Suprapubic skin (tissue), 4 donors: Measurements from ENCODE around the gene KIAA1755.

Source experiments
- POLR2A ChIP-seq, 2 donors: fragments of 450-650 bp; IDR thresholded peaks; one replicate each; pipeline ENCODE4 v1.6.1; 2017; ENCODE audit warnings: antibody characterized with exemption in 2 of 2, mild to moderate bottlenecking in 2 of 2, moderate library complexity in 2 of 2
- POLR2AphosphoS5 ChIP-seq, 3 donors: sonication (generic); formaldehyde crosslinking; IDR thresholded peaks; one replicate each; pipeline ENCODE4 v1.6.1; 2017; ENCODE audit warnings: antibody characterized with exemption in 3 of 3
- TF ChIP-seq, protein P1 (sequence below), 2 donors: fragments of 200-600 bp in 1 of 2; fragments of 450-650 bp in 1 of 2; sonication (generic) in 1 of 2; IDR thresholded peaks; one replicate each; pipeline ENCODE4 v1.5.1; 2016 to 2019; ENCODE audit warnings: antibody characterized with exemption in 2 of 2, mild to moderate bottlenecking in 1 of 2, moderate library complexity in 1 of 2

GRCh38 chr20:38237381-38237780 lies 23.2 kb downstream of the KIAA1755 start:
- no peak for TF ChIP-seq POLR2AphosphoS5 (IDR thresholded peaks at IDR 0.05)
- TF ChIP-seq, protein P1, sequence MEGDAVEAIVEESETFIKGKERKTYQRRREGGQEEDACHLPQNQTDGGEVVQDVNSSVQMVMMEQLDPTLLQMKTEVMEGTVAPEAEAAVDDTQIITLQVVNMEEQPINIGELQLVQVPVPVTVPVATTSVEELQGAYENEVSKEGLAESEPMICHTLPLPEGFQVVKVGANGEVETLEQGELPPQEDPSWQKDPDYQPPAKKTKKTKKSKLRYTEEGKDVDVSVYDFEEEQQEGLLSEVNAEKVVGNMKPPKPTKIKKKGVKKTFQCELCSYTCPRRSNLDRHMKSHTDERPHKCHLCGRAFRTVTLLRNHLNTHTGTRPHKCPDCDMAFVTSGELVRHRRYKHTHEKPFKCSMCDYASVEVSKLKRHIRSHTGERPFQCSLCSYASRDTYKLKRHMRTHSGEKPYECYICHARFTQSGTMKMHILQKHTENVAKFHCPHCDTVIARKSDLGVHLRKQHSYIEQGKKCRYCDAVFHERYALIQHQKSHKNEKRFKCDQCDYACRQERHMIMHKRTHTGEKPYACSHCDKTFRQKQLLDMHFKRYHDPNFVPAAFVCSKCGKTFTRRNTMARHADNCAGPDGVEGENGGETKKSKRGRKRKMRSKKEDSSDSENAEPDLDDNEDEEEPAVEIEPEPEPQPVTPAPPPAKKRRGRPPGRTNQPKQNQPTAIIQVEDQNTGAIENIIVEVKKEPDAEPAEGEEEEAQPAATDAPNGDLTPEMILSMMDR (IDR thresholded peaks at IDR 0.05) = no peak
- TF ChIP-seq POLR2A (IDR thresholded peaks at IDR 0.05) = no peak
